Neural cell (in vitro differentiated cells): Measurements from ENCODE around the gene BCAS1.

ENCODE experiments used
- CTCF ChIP-seq: fragments of 450-650 bp; IDR thresholded peaks from 2 replicates; pipeline ENCODE4 v1.5.1; 2014; ENCODE audit warnings: antibody characterized with exemption, mild to moderate bottlenecking, moderate library complexity; ENCODE audit not compliant: poor library complexity, severe bottlenecking
- EP300 ChIP-seq: fragments of 450-650 bp; conservative IDR thresholded peaks from 2 replicates; pipeline ENCODE4 v1.6.1; 2014; ENCODE audit warnings: antibody characterized with exemption, mild to moderate bottlenecking, moderate library complexity; ENCODE audit not compliant: poor library complexity, severe bottlenecking
- EZH2 ChIP-seq: fragments of 200-600, 300-800 bp; shearing (Covaris generic), sonication (generic); IDR thresholded peaks from 2 replicates; pipeline ENCODE4 v1.6.1; 2014; ENCODE audit warnings: antibody characterized with exemption, low read length, borderline replicate concordance, mild to moderate bottlenecking; ENCODE audit not compliant: insufficient read depth, poor library complexity, severe bottlenecking
- MXI1 ChIP-seq: fragments of 450-650 bp; conservative IDR thresholded peaks from 2 replicates; pipeline ENCODE4 v1.6.1; 2014; ENCODE audit warnings: antibody characterized with exemption, mild to moderate bottlenecking; ENCODE audit not compliant: poor library complexity, severe bottlenecking
- POLR2AphosphoS5 ChIP-seq: IDR thresholded peaks from 2 replicates; pipeline ENCODE4 v1.6.1; 2012
- RAD21 ChIP-seq: fragments of 450-650 bp; conservative IDR thresholded peaks from 2 replicates; pipeline ENCODE4 v1.6.1; 2014; ENCODE audit warnings: antibody characterized with exemption, mild to moderate bottlenecking, moderate library complexity
- TAF1 ChIP-seq: IDR thresholded peaks from 2 replicates; pipeline ENCODE4 v1.6.1; 2012; ENCODE audit warnings: low read depth

- TF ChIP-seq EZH2 (no peak), RAD21 (no peak), EP300 (no peak), CTCF (no peak), TAF1 (no peak), POLR2AphosphoS5 (no peak), MXI1 (no peak)
These were observed 21.6 kb upstream of the BCAS1 start for GRCh38 chr20:54092021-54092420.
